ENCODE measurements around the gene ZNF692.

ZNF692 gene

DNA sequence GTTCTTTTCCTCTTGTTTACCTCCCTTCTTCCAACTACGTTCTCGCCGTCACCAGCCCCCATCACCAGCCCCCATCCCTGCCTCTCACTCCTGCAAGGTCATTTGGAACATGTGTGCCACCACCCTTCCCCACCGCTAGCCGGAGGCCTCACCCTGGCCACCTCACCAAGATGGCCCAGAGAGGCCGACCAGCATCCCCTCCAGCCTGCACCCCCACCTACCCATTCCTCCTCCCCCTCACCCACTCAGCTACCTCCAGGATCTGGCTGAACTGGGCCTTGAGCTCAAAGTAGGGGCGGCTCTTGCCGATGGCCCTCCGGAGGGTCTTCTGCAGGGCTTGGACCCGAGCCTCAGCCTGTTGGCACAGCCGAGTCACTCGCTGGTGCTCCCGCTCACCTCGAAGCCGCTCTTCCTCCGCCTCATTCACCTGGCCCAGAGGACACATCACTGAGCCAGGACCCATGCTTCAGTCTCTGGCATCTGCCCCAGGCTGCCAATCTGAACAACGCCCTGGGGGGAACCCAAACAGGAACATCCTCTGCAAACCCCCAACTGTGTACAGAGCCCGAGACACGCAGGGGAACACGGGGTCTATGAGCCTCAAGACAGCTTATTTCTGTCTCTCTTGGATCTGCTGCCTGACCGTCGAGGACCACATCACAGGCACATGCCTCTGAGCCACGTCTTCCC, 46.0 kb downstream of the ZNF692 start:
- H3K4me1 ChIP-seq (ENCODE audit: control insufficient read depth, low read length), result no peaks in the 10 kb centered on the region
- no peak overlapping the region for H3K4me3 ChIP-seq (ENCODE audit: low read length)
- H3K9me3 ChIP-seq (ENCODE audit: control insufficient read depth, insufficient read depth, low read length), result no peaks in the 10 kb centered on the region
- H4K20me1 ChIP-seq (ENCODE audit: control insufficient read depth, insufficient read depth, low read depth, low read length), result no peaks in the 10 kb centered on the region
- peaks cover 33% of the 10 kb centered on the region for H3K36me3 ChIP-seq (ENCODE audit: control insufficient read depth, low read length)
- H3K79me2 ChIP-seq (ENCODE audit: control insufficient read depth, low read length), result no peaks in the 10 kb centered on the region
- H3K4me2 ChIP-seq (ENCODE audit: low read length), result no peak overlapping the region
- H3K27me3 ChIP-seq (ENCODE audit: control insufficient read depth, low read length), result no peaks in the 10 kb centered on the region
- H3K9me2 ChIP-seq (replicated peaks; ENCODE audit: control insufficient read depth, low read length), result no peaks in the 10 kb centered on the region
- no peak overlapping the region for H3K27ac ChIP-seq (ENCODE audit: low read depth, low read length)
- TF ChIP-seq, protein P1, sequence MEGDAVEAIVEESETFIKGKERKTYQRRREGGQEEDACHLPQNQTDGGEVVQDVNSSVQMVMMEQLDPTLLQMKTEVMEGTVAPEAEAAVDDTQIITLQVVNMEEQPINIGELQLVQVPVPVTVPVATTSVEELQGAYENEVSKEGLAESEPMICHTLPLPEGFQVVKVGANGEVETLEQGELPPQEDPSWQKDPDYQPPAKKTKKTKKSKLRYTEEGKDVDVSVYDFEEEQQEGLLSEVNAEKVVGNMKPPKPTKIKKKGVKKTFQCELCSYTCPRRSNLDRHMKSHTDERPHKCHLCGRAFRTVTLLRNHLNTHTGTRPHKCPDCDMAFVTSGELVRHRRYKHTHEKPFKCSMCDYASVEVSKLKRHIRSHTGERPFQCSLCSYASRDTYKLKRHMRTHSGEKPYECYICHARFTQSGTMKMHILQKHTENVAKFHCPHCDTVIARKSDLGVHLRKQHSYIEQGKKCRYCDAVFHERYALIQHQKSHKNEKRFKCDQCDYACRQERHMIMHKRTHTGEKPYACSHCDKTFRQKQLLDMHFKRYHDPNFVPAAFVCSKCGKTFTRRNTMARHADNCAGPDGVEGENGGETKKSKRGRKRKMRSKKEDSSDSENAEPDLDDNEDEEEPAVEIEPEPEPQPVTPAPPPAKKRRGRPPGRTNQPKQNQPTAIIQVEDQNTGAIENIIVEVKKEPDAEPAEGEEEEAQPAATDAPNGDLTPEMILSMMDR (IDR thresholded peaks at IDR 0.05; ENCODE audit: low read depth, low read length, poor library complexity, severe bottlenecking), result no peak
- no peak for TF ChIP-seq EZH2phosphoT487 (IDR thresholded peaks at IDR 0.05; ENCODE audit: borderline replicate concordance, low read length)
- no peaks in the 10 kb centered on the region for H3F3A ChIP-seq (ENCODE audit: control insufficient read depth, insufficient read depth)

GRCh38 chr1:248811514-248812490, 47.1 kb downstream of the ZNF692 start:
- TF ChIP-seq, protein P1 (IDR thresholded peaks at IDR 0.05; ENCODE audit: low read depth, low read length, poor library complexity, severe bottlenecking), result peak; percentile 24
- TF ChIP-seq EZH2phosphoT487 (IDR thresholded peaks at IDR 0.05; ENCODE audit: borderline replicate concordance, low read length), result no peak
- Histone ChIP-seq H4K20me1 (ENCODE audit: control insufficient read depth, insufficient read depth, low read depth, low read length) (no peaks in the 10 kb centered on the region), H3K27ac (ENCODE audit: low read depth, low read length) (no peak overlapping the region), H3K9me3 (ENCODE audit: control insufficient read depth, insufficient read depth, low read length) (no peaks in the 10 kb centered on the region), H3K4me1 (ENCODE audit: control insufficient read depth, low read length) (peaks cover 2% of the 10 kb centered on the region), H3K79me2 (ENCODE audit: control insufficient read depth, low read length) (no peaks in the 10 kb centered on the region), H3K36me3 (ENCODE audit: control insufficient read depth, low read length) (peaks cover 32% of the 10 kb centered on the region), H3K9me2 (replicated peaks; ENCODE audit: control insufficient read depth, low read length) (no peaks in the 10 kb centered on the region), H3K4me3 (ENCODE audit: low read length) (no peak overlapping the region), H3K4me2 (ENCODE audit: low read length) (no peak overlapping the region), H3K27me3 (ENCODE audit: control insufficient read depth, low read length) (no peaks in the 10 kb centered on the region), H3F3A (ENCODE audit: control insufficient read depth, insufficient read depth) (no peaks in the 10 kb centered on the region)

DNA sequence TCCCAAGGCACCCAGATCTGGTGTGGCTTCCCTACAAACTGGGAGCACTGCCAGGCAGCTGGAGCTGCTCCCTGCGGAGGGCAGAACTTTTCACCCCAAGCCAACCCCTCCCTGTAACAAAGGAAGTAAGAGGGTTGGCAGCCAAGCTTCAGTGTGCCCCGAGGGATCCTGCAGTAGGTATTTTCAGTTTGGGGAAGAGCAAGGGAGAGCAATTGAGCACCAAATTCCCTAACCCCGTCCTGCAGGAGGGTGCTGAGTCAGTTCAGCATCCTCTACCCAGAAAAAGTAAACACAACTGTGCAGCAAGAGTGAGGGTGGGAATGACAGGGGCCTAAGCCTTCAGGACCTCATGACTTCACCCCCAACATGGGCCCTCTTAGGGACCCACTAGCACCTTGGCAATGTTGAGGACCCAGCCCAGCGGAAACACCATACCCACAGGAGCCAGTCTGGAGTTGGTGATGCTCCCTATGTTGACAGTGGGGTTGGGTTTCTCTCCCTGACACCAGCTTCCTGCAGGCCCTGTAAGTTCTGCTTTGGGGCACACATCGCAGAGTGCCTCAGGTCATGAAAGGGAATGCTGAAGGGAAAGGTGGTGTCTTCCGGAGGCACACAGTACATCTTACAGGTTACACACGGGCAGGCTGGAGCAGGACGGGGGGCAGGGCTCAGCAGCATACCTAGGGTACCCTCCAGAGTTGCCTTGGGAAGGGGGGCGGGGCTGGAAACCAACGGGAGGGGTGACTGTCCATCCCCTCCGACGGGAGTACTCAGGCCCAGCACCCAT, 48.0 kb downstream of the ZNF692 start:
- H3F3A ChIP-seq (ENCODE audit: control insufficient read depth, insufficient read depth), result no peaks in the 10 kb centered on the region
- H3K36me3 ChIP-seq (ENCODE audit: control insufficient read depth, low read length), result peaks cover 23% of the 10 kb centered on the region
- H3K4me3 ChIP-seq (ENCODE audit: low read length), result no peak overlapping the region
- H3K79me2 ChIP-seq (ENCODE audit: control insufficient read depth, low read length), result no peaks in the 10 kb centered on the region
- H4K20me1 ChIP-seq (ENCODE audit: control insufficient read depth, insufficient read depth, low read depth, low read length), result no peaks in the 10 kb centered on the region
- no peak overlapping the region for H3K27ac ChIP-seq (ENCODE audit: low read depth, low read length)
- H3K4me1 ChIP-seq (ENCODE audit: control insufficient read depth, low read length), result peaks cover 10% of the 10 kb centered on the region
- no peaks in the 10 kb centered on the region for H3K27me3 ChIP-seq (ENCODE audit: control insufficient read depth, low read length)
- TF ChIP-seq, protein P1 (IDR thresholded peaks at IDR 0.05; ENCODE audit: low read depth, low read length, poor library complexity, severe bottlenecking), result no peak
- no peak for TF ChIP-seq EZH2phosphoT487 (IDR thresholded peaks at IDR 0.05; ENCODE audit: borderline replicate concordance, low read length)
- H3K4me2 ChIP-seq (ENCODE audit: low read length), result no peak overlapping the region
- H3K9me3 ChIP-seq (ENCODE audit: control insufficient read depth, insufficient read depth, low read length), result no peaks in the 10 kb centered on the region
- H3K9me2 ChIP-seq (replicated peaks; ENCODE audit: control insufficient read depth, low read length), result no peaks in the 10 kb centered on the region

All from DOHH2 (cell line).